PC-9 (cell line): ENCODE results near the gene ATP5MC3. TPM values are rescaled to one million over a fixed set of nuclear protein-coding genes. Genes with fewer than 3 reads are reported as not detected.
"Not testable (repeated sequence)": the region's sequence is repeated elsewhere in the genome, so short reads cannot be mapped to it uniquely, and the experiment has no call there.

Experiments
- Bru-seq: library from RNA; stranded (reverse); fragments of 400-500 nt; gene quantifications from one replicate; lab custom pipeline; 2021; lab: Mats Ljungman, UMichigan
- BruChase-seq, 2 experiments: library from RNA; stranded (reverse); fragments of 400-500 nt; gene quantifications; one replicate each; lab custom pipeline; 2021; lab: Mats Ljungman, UMichigan
- BruUV-seq: library from RNA; stranded (reverse); fragments of 400-500 nt; replicated peaks from 2 replicates; lab custom pipeline; 2021; lab: Mats Ljungman, UMichigan
- CTCF ChIA-PET: fragments of 300-600 bp; sonication (Branson Sonifier 250); formaldehyde crosslinking; loops from one replicate; lab custom pipeline; 2022; ENCODE audit warnings: antibody characterized with exemption; lab: Charles Lee
- POLR2A ChIA-PET: fragments of 300-600 bp; sonication (Branson Sonifier 250); formaldehyde crosslinking; loops from one replicate; lab custom pipeline; 2022; ENCODE audit warnings: antibody characterized with exemption; ENCODE audit not compliant: unreplicated experiment; lab: Charles Lee
- DNase-seq, 2 experiments: peaks; one replicate each; pipeline versions ENCODE4 v3.0.0 to v3.0.0-alpha.2; 2015 to 2022; ENCODE audit warnings: mixed read lengths in 1 of 2
- H2AFZ ChIP-seq: fragments of 200-600 bp; sonication (generic); 2 replicates; pipeline ENCODE4 v1.8.1; 2017; ENCODE audit warnings: antibody characterized with exemption
- H3F3A ChIP-seq: fragments of 200-600 bp; sonication (generic); 2 replicates; pipeline ENCODE4 v1.8.1; 2017; ENCODE audit warnings: antibody characterized with exemption, mild to moderate bottlenecking, low read depth; ENCODE audit not compliant: insufficient read depth
- H3K27ac ChIP-seq: fragments of 200-600 bp; sonication (generic); 2 replicates; pipeline ENCODE4 v1.6.1; 2016; ENCODE audit warnings: mixed run types
- H3K27me3 ChIP-seq: fragments of 200-600 bp; sonication (generic); 2 replicates; pipeline ENCODE4 v1.6.1; 2016; ENCODE audit warnings: low read depth, mixed run types; ENCODE audit not compliant: insufficient read depth
- H3K36me3 ChIP-seq: fragments of 200-600 bp; sonication (generic); 2 replicates; pipeline ENCODE4 v1.6.1; 2016; ENCODE audit warnings: low read depth, mixed run types
- H3K4me1 ChIP-seq: fragments of 200-600 bp; sonication (generic); replicated peaks from 2 replicates; pipeline ENCODE4 v1.6.1; 2016; ENCODE audit warnings: mixed run types; ENCODE audit not compliant: insufficient read depth
- H3K4me2 ChIP-seq: fragments of 200-600 bp; sonication (generic); 2 replicates; pipeline ENCODE4 v1.6.1; 2017; ENCODE audit warnings: mixed run types
- H3K4me3 ChIP-seq: fragments of 200-600 bp; sonication (generic); 2 replicates; pipeline ENCODE4 v1.6.1; 2016; ENCODE audit warnings: mixed run types
- H3K79me2 ChIP-seq: fragments of 200-600 bp; sonication (generic); 2 replicates; pipeline ENCODE4 v1.6.1; 2017; ENCODE audit warnings: low read depth, mixed run types
- H3K9me2 ChIP-seq: fragments of 200-600 bp; sonication (generic); 2 replicates; pipeline ENCODE4 v1.8.1; 2017; ENCODE audit warnings: mild to moderate bottlenecking; ENCODE audit not compliant: insufficient read depth
- H3K9me3 ChIP-seq: fragments of 200-600 bp; sonication (generic); 2 replicates; pipeline ENCODE4 v1.8.1; 2016; ENCODE audit warnings: low read depth; ENCODE audit not compliant: insufficient read depth
- H4K20me1 ChIP-seq: fragments of 200-600 bp; sonication (generic); 2 replicates; pipeline ENCODE4 v1.8.1; 2017; ENCODE audit not compliant: insufficient read depth
- EZH2 ChIP-seq: fragments of 200-600 bp; sonication (generic); IDR thresholded peaks from 2 replicates; pipeline ENCODE4 v1.8.0; 2017; ENCODE audit warnings: antibody characterized with exemption, low read depth
- intact Hi-C: fragments of 100-400 bp; cut with micrococcal nuclease; formaldehyde crosslinking; loops from one replicate; pipeline ENCODE4 v1.10.0; 2022; ENCODE audit not compliant: unreplicated experiment
- long read RNA-seq: library from polyadenylated mRNA; stranded (forward); transcript quantifications from one replicate; pipeline ENCODE4 v2.0.0, GENCODE V29; 2022
- total RNA-seq: library from RNA; stranded (reverse); gene quantifications from 2 replicates; pipeline ENCODE4 v1.2.3, GENCODE V29; 2021
- TF ChIP-seq, protein P1 (sequence below): fragments of 200-600 bp; sonication (generic); conservative IDR thresholded peaks from 2 replicates; pipeline ENCODE4 v1.6.1; 2017; ENCODE audit warnings: mixed run types, antibody characterized with exemption, mild to moderate bottlenecking, moderate library complexity

ATP5MC3 gene
- total RNA-seq (450 and 528 TPM in 2 replicates), Bru-seq, nascent RNA (percentile 95 among the genes with signal in this experiment), BruChase-seq, experiment 1, labeled RNA remaining after a 2-hour chase (percentile 93 among the genes with signal in this experiment), BruChase-seq, experiment 2, labeled RNA remaining after a 6-hour chase (percentile 97 among the genes with signal in this experiment)
- long read RNA-seq, full-length matches to known transcripts: 831 of 878 reads
- long read RNA-seq, partial matches to known transcripts: 16 of 878 reads
- long read RNA-seq, other reads (novel, unspliced or antisense): 31 of 878 reads

DNA sequence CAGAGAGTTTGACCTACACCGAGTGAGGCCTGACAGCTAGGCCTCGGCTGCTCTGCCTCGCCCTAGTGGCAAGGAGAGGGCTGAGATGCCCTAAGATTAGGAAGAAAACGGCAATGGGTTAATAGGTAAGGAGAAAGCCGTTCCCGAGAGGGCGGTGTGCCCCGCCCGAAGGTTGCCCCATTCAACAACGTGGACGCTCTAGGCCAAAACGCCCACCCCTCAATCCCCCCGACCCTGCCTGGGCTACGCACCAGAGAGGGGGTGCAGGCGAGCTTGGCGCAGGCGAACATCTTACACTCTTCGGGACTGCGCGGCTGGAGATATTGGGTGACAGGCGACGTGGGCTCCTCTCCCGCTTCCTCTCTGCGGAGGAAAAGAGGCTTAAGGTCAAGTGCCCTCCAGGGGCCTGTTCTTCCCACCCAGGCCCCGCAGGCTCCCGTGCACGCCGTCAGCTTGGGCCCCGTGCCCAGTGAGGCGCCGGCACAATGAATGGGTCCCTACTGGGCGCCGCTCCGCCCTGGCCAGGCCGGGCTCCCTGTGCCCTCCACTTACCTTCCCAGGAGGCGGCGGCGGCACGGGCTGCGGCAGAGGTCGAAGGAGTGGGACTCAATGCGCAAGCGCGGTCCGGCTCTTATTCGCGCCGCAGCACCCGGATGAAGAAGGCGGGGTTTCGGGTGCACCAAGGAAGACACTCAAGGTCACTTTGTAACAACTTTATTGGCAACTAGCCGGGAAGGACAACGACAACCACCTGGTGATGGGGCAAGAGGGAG is at the start of gene ATP5MC3:
ATP5MC3 (minus strand) TSS at position 607 of the 773 bp plus-strand sequence; CDS start at position 290, 317 bp downstream.
- intact Hi-C loops: loop anchor here (1.0 to 10.0 kb wide), 4 partner anchors 13 to 824 kb away; partner anchors contain the start of genes ATF2 and LNPK
- Histone ChIP-seq H3K4me1 (peaks cover 44% of the 10 kb centered on the region), H3K4me3 (peak within 1 kb of the TSS; percentile 84), H3K9me3 (no peaks in the 10 kb centered on the region), H3K27ac (peak within 1 kb of the TSS; percentile 69), H3K27me3 (no peaks in the 10 kb centered on the region), H3F3A (peaks cover 34% of the 10 kb centered on the region), H3K79me2 (peaks cover 51% of the 10 kb centered on the region), H3K9me2 (0 out of 2 replicates have a peak, but pooled peaks cover 3% of the 10 kb centered on the region), H3K36me3 (peaks cover 35% of the 10 kb centered on the region), H2AFZ (peak within 1 kb of the TSS; percentile 99), H3K4me2 (peak within 1 kb of the TSS; percentile 87), H4K20me1 (peaks cover 18% of the 10 kb centered on the region; the same call in 1 of the 2 replicates)
- TF ChIP-seq, protein P1, sequence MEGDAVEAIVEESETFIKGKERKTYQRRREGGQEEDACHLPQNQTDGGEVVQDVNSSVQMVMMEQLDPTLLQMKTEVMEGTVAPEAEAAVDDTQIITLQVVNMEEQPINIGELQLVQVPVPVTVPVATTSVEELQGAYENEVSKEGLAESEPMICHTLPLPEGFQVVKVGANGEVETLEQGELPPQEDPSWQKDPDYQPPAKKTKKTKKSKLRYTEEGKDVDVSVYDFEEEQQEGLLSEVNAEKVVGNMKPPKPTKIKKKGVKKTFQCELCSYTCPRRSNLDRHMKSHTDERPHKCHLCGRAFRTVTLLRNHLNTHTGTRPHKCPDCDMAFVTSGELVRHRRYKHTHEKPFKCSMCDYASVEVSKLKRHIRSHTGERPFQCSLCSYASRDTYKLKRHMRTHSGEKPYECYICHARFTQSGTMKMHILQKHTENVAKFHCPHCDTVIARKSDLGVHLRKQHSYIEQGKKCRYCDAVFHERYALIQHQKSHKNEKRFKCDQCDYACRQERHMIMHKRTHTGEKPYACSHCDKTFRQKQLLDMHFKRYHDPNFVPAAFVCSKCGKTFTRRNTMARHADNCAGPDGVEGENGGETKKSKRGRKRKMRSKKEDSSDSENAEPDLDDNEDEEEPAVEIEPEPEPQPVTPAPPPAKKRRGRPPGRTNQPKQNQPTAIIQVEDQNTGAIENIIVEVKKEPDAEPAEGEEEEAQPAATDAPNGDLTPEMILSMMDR: peak; percentile 52
- no peak for TF ChIP-seq EZH2
- ChIA-PET CTCF (no interaction called here), POLR2A (no interaction called here)
- DNase-seq: peak; percentile 90 to 97
- TSS peak; percentile 77 for BruUV-seq

DNA sequence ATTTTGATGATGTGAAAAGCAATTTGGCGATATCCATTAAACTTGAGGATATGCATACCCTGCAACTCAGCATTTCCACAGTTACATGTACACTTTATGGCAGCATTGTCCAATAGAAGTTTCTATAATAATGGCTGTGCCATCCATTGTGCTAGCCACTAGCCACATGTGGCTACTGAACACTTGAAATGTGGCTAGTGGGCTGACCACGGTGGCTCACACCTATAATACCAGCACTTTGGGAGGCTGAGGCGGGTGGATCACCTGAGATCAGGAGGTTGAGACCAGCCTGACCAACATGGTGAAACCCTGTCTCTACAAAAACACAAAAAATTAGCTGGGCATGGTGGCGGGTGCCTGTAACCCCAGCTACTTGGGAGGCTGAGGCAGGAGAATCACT is 47.1 kb upstream of the ATP5MC3 start:
- H3K9me3 ChIP-seq, H3K79me2 ChIP-seq, H3F3A ChIP-seq, CTCF ChIA-PET, H3K27ac ChIP-seq, H3K4me3 ChIP-seq, H4K20me1 ChIP-seq, H3K36me3 ChIP-seq, H2AFZ ChIP-seq, H3K4me2 ChIP-seq, H3K9me2 ChIP-seq, H3K4me1 ChIP-seq, H3K27me3 ChIP-seq, DNase-seq, BruUV-seq, intact Hi-C loops: not testable (repeated sequence)
- POLR2A ChIA-PET: interaction anchor here (0.5 kb wide), 1 partner anchor 258 kb away, joined by 3 read pairs; no protein-coding TSS in a partner anchor

DNA sequence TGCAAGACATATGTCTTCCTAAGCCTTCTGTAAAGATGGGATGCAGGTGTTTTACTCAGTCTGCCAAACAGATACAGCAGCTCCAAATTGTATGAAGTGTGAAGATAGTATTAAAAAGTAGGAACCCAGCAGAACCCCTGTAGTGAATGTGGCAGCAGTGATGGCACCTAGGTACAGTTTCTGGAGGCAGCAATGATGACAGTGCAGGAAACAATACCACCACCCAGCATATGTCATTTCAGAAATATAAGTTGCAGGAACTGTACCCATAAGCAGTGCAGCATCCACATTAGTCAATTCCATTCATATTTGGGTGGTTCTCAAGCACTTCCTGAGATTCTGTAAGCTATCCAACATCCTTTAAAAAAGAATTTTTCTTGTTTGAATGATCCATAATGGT is 46.7 kb upstream of the ATP5MC3 start:
- ChIA-PET POLR2A (interaction anchor here (0.5 kb wide), 1 partner anchor 258 kb away, joined by 3 read pairs; no protein-coding TSS in a partner anchor), CTCF (no interaction called here)
- Histone ChIP-seq H3K27ac (no peak overlapping the region), H2AFZ (no peak overlapping the region), H3F3A (0 out of 2 replicates have a peak, but pooled peaks cover 2% of the 10 kb centered on the region), H3K4me2 (no peak overlapping the region), H3K9me2 (no peaks in the 10 kb centered on the region), H3K4me3 (no peak overlapping the region), H3K27me3 (no peaks in the 10 kb centered on the region), H3K4me1 (no peaks in the 10 kb centered on the region), H3K79me2 (no peaks in the 10 kb centered on the region), H3K9me3 (no peaks in the 10 kb centered on the region), H4K20me1 (no peaks in the 10 kb centered on the region), H3K36me3 (no peaks in the 10 kb centered on the region)
- TF ChIP-seq, protein P1: no peak
- TF ChIP-seq EZH2: no peak
- intact Hi-C loops: no loop called here
- no peak for DNase-seq
- no TSS peak for BruUV-seq
